TTC549 (cell line): ENCODE data around the gene VPS33B.
"Not testable (repeated sequence)": the region's sequence is repeated elsewhere in the genome, so short reads cannot be mapped to it uniquely, and the experiment has no call there.

Experiments used
- FAIRE-seq: peaks from 2 replicates; lab custom pipeline; 2012; peaks lifted over from hg19 to GRCh38; lab: Jason Lieb, UNC

Gene VPS33B

GRCh38 chr15:91022075-91022831 lies at the start of gene VPS33B:
TSS of gene VPS33B (minus strand) at chr15:91022594. CDS start at chr15:91022249, 345 bp downstream.
- no peak for FAIRE-seq

GRCh38 chr15:91072161-91072560 lies 49.8 kb upstream of the VPS33B start:
- FAIRE-seq, result no peak

GRCh38 chr15:91070872-91071271 lies 48.5 kb upstream of the VPS33B start:
- FAIRE-seq, result no peak

- no peak for FAIRE-seq
Measured at GRCh38 chr15:91068966-91069365, 46.6 kb upstream of the VPS33B start.

GRCh38 chr15:91068436-91068835 lies 46.0 kb upstream of the VPS33B start:
- FAIRE-seq, result no peak

GRCh38 chr15:91067036-91067435 lies 44.6 kb upstream of the VPS33B start:
- no peak for FAIRE-seq

GRCh38 chr15:91065505-91065904 lies 43.1 kb upstream of the VPS33B start:
- no peak for FAIRE-seq

- FAIRE-seq, result no peak
Measured at GRCh38 chr15:91061997-91062396, 39.6 kb upstream of the VPS33B start.

- FAIRE-seq, result no peak
Measured at GRCh38 chr15:91061230-91061629, 38.8 kb upstream of the VPS33B start.

GRCh38 chr15:91055548-91056331 lies 33.3 kb upstream of the VPS33B start:
- FAIRE-seq, result no peak

- no peak for FAIRE-seq
Measured at GRCh38 chr15:91054816-91055215, 32.4 kb upstream of the VPS33B start.

GRCh38 chr15:91051248-91051647 lies 28.9 kb upstream of the VPS33B start:
- FAIRE-seq, result no peak

- FAIRE-seq, result no peak
Measured at GRCh38 chr15:91050128-91050455, 27.7 kb upstream of the VPS33B start.

GRCh38 chr15:91049378-91050127 lies 27.2 kb upstream of the VPS33B start:
- FAIRE-seq, result peak; percentile 25

- no peak for FAIRE-seq
Measured at GRCh38 chr15:91047545-91048199, 25.3 kb upstream of the VPS33B start.

- not testable (repeated sequence) for FAIRE-seq
Measured at GRCh38 chr15:91046056-91046455, 23.7 kb upstream of the VPS33B start.

GRCh38 chr15:91045065-91045464 lies 22.7 kb upstream of the VPS33B start:
- no peak for FAIRE-seq

GRCh38 chr15:91043202-91043874 lies 20.9 kb upstream of the VPS33B start:
- no peak for FAIRE-seq

GRCh38 chr15:91040856-91041255 lies 18.5 kb upstream of the VPS33B start:
- no peak for FAIRE-seq

GRCh38 chr15:91039996-91040395 lies 17.6 kb upstream of the VPS33B start:
- no peak for FAIRE-seq

- FAIRE-seq, result no peak
Measured at GRCh38 chr15:91032919-91033803, 10.8 kb upstream of the VPS33B start.
